ENCODE results near the gene PRELP. TPM values are rescaled to one million over a fixed set of nuclear protein-coding genes. Genes with fewer than 3 reads are reported as not detected.

Gene PRELP
- total RNA-seq, 4 donors from 2014 or later: 63.1 to 140 (median 80.8) TPM

Other genes with a start within 250 kb of the PRELP start
- 100 to 1,000 TPM in 1 of 4 donors, 10 to 100 TPM in 1, 1 to 10 TPM in 1, under 1 TPM in 1; 0.49 to 244 (median 5.6) TPM for gene CHIT1, start 246.1 kb upstream of the PRELP start, total RNA-seq
- 100 to 1,000 TPM in 1 of 4 donors, 10 to 100 TPM in 3; 68.5 to 121 (median 80.4) TPM for gene BTG2, start 170.3 kb upstream of the PRELP start, total RNA-seq
- 100 to 1,000 TPM in 1 of 4 donors, 10 to 100 TPM in 3; 39.6 to 164 (median 67.1) TPM for gene FMOD, start 124.7 kb upstream of the PRELP start, total RNA-seq
- gene OPTC, start 18.3 kb downstream of the PRELP start, total RNA-seq: not detected
- gene ATP2B4, start 151.0 kb downstream of the PRELP start, total RNA-seq: 100 to 1,000 TPM in 3 of 4 donors, 10 to 100 TPM in 1; 98.3 to 164 (median 111) TPM